Adrenal gland (tissue), 5 donors: ENCODE measurements around the gene LGALS4.

ENCODE experiments used
- POLR2A ChIP-seq, 2 donors: fragments of 450-650 bp; IDR thresholded peaks; one replicate each; pipeline ENCODE4 v1.6.1; 2017; ENCODE audit warnings: antibody characterized with exemption in 2 of 2, mild to moderate bottlenecking in 2 of 2, moderate library complexity in 1 of 2
- TF ChIP-seq, protein P1 (sequence below), 6 experiments: fragments of 450-650 bp in 4 of 6; fragments of 200-600 bp in 2 of 6; sonication (generic) in 1 of 6; IDR thresholded peaks; 1 replicate in 5 of 6; 2 replicates in 1 of 6; pipeline versions ENCODE4 v1.5.1 to v1.8.0; 2016 to 2021; ENCODE audit warnings: antibody characterized with exemption in 6 of 6, mild to moderate bottlenecking in 2 of 6, moderate library complexity in 1 of 6
- donor health status: DM: no; HTN: no; CAD: no.

DNA sequence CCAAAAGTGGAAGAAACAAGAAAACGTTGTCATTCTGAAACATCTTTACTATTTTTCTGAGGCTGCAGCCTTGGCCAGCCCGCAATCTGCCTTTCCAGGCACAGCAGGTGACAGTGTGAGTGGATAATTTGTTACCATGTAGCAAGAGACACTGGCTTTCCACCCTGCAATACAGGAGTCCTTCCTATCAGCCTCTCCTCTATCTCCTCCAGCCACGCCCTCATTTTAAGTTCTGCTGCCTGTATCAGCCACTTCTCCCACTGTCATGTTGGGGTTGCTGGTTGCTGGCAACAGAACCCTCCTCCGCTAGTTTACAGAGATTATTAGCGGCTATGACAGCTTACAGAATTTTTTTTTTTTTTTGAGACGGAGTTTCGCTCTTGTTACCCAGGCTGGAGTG, 31.7 kb downstream of the LGALS4 start:
- no peak for TF ChIP-seq POLR2A (IDR thresholded peaks at IDR 0.05)
- TF ChIP-seq, protein P1, sequence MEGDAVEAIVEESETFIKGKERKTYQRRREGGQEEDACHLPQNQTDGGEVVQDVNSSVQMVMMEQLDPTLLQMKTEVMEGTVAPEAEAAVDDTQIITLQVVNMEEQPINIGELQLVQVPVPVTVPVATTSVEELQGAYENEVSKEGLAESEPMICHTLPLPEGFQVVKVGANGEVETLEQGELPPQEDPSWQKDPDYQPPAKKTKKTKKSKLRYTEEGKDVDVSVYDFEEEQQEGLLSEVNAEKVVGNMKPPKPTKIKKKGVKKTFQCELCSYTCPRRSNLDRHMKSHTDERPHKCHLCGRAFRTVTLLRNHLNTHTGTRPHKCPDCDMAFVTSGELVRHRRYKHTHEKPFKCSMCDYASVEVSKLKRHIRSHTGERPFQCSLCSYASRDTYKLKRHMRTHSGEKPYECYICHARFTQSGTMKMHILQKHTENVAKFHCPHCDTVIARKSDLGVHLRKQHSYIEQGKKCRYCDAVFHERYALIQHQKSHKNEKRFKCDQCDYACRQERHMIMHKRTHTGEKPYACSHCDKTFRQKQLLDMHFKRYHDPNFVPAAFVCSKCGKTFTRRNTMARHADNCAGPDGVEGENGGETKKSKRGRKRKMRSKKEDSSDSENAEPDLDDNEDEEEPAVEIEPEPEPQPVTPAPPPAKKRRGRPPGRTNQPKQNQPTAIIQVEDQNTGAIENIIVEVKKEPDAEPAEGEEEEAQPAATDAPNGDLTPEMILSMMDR (IDR thresholded peaks at IDR 0.05) = no peak
